GM21786 (cell line): ENCODE data around the gene RHEBL1.

ENCODE experiments used
- ATAC-seq: cut with Tn5 transposase; IDR thresholded peaks from one replicate; pipeline ENCODE4 v1.9.1; 2021; ENCODE audit not compliant: unreplicated experiment

RHEBL1 gene

GRCh38 chr12:49069507-49070346 is at the start of gene RHEBL1:
Gene RHEBL1 (minus strand): TSS chr12:49069979. CDS start chr12:49069785, 194 bp downstream.
- ATAC-seq: peak; percentile 97

- peak; percentile 2 for ATAC-seq
Measured at GRCh38 chr12:49111206-49111605, 41.4 kb upstream of the RHEBL1 start.

- ATAC-seq: peak; percentile 99
Measured at GRCh38 chr12:49110464-49111155, 40.8 kb upstream of the RHEBL1 start, which contains the start of gene LMBR1L. Gene LMBR1L (minus strand): TSS chr12:49110847. CDS start chr12:49110555, 292 bp downstream.

GRCh38 chr12:49109641-49110463 is 40.1 kb upstream of the RHEBL1 start:
- ATAC-seq: no peak

GRCh38 chr12:49108958-49109404 is 39.2 kb upstream of the RHEBL1 start:
- no peak for ATAC-seq

- no peak for ATAC-seq
Measured at GRCh38 chr12:49105504-49106084, 35.8 kb upstream of the RHEBL1 start.

GRCh38 chr12:49104822-49105221 is 35.0 kb upstream of the RHEBL1 start:
- no peak for ATAC-seq

- ATAC-seq: no peak
Measured at GRCh38 chr12:49100380-49100779, 30.6 kb upstream of the RHEBL1 start.

- ATAC-seq: no peak
Measured at GRCh38 chr12:49098703-49099102, 28.9 kb upstream of the RHEBL1 start.

- no peak for ATAC-seq
Measured at GRCh38 chr12:49098035-49098451, 28.3 kb upstream of the RHEBL1 start.

- ATAC-seq: no peak
Measured at GRCh38 chr12:49097381-49097780, 27.6 kb upstream of the RHEBL1 start.

GRCh38 chr12:49094975-49095365 is 25.2 kb upstream of the RHEBL1 start:
- no peak for ATAC-seq

GRCh38 chr12:49094160-49094974 is 24.6 kb upstream of the RHEBL1 start, which contains the start of gene DHH:
Gene DHH (minus strand): TSS chr12:49094801. CDS start chr12:49094512, 289 bp downstream.
- no peak for ATAC-seq

GRCh38 chr12:49093792-49094159 is 24.0 kb upstream of the RHEBL1 start:
- no peak for ATAC-seq

GRCh38 chr12:49092816-49093406 is 23.1 kb upstream of the RHEBL1 start:
- ATAC-seq: no peak

- ATAC-seq: peak; percentile 39
Measured at GRCh38 chr12:49092086-49092815, 22.5 kb upstream of the RHEBL1 start.

GRCh38 chr12:49091836-49092085 is 22.0 kb upstream of the RHEBL1 start:
- ATAC-seq: no peak

GRCh38 chr12:49091056-49091835 is 21.5 kb upstream of the RHEBL1 start:
- ATAC-seq: no peak
